Tibial nerve (tissue), 4 donors: ENCODE results near the gene ATXN3L.

Experiments
- EP300 ChIP-seq, 2 donors: sonication (generic); formaldehyde crosslinking; IDR thresholded peaks; one replicate each; pipeline ENCODE4 v1.6.1; 2017; ENCODE audit warnings: antibody characterized with exemption in 2 of 2, mild to moderate bottlenecking in 1 of 2
- POLR2A ChIP-seq, 2 donors: fragments of 450-650 bp; IDR thresholded peaks; one replicate each; pipeline ENCODE4 v1.6.1; 2017; ENCODE audit warnings: antibody characterized with exemption in 2 of 2, mild to moderate bottlenecking in 2 of 2, moderate library complexity in 2 of 2
- TF ChIP-seq, protein P1 (sequence below), 5 experiments: fragments of 200-600 bp in 3 of 5; fragments of 450-650 bp in 2 of 5; sonication (generic) in 3 of 5; IDR thresholded peaks; one replicate each; pipeline ENCODE4 v1.5.1; 2016 to 2019; ENCODE audit warnings: antibody characterized with exemption in 5 of 5, mild to moderate bottlenecking in 3 of 5, moderate library complexity in 2 of 5

GRCh38 chrX:13272426-13272825 is 47.4 kb downstream of the ATXN3L start:
- TF ChIP-seq, protein P1, sequence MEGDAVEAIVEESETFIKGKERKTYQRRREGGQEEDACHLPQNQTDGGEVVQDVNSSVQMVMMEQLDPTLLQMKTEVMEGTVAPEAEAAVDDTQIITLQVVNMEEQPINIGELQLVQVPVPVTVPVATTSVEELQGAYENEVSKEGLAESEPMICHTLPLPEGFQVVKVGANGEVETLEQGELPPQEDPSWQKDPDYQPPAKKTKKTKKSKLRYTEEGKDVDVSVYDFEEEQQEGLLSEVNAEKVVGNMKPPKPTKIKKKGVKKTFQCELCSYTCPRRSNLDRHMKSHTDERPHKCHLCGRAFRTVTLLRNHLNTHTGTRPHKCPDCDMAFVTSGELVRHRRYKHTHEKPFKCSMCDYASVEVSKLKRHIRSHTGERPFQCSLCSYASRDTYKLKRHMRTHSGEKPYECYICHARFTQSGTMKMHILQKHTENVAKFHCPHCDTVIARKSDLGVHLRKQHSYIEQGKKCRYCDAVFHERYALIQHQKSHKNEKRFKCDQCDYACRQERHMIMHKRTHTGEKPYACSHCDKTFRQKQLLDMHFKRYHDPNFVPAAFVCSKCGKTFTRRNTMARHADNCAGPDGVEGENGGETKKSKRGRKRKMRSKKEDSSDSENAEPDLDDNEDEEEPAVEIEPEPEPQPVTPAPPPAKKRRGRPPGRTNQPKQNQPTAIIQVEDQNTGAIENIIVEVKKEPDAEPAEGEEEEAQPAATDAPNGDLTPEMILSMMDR (IDR thresholded peaks at IDR 0.05): no peak
- TF ChIP-seq EP300 (IDR thresholded peaks at IDR 0.05) (no peak), POLR2A (IDR thresholded peaks at IDR 0.05) (no peak)
